Lung (tissue), 12 donors: ENCODE measurements around the gene ARL16. TPM values are rescaled to one million over a fixed set of nuclear protein-coding genes. Genes with fewer than 3 reads are reported as not detected.

Experiments used
- ATAC-seq: fragments of 200-7000 bp; cut with Tn5 transposase; one replicate; pipeline ENCODE4 v1.9.1; 2020; ENCODE audit warnings: moderate number of reproducible peaks; ENCODE audit not compliant: insufficient read depth, low FRiP score
- DNase-seq, 3 donors: peaks; one replicate each; pipeline ENCODE4 v3.0.0-alpha.2; 2013 to 2017
- H3K27ac ChIP-seq, 2 donors: one replicate each; pipeline ENCODE4 v1.5.1; 2013; ENCODE audit warnings: mild to moderate bottlenecking in 2 of 2, moderate library complexity in 2 of 2, control low read depth in 1 of 2, inconsistent platforms in 1 of 2, low read depth in 1 of 2, low read length in 1 of 2
- H3K27me3 ChIP-seq, 3 donors: one replicate each; pipeline ENCODE4 v1.5.1; 2013; ENCODE audit warnings: low read length in 2 of 3; ENCODE audit not compliant: control insufficient read depth in 3 of 3, insufficient read depth in 3 of 3
- H3K36me3 ChIP-seq, 4 donors: one replicate each; pipeline ENCODE4 v1.5.1; 2013; ENCODE audit warnings: low read length in 4 of 4, mild to moderate bottlenecking in 1 of 4, moderate library complexity in 1 of 4; ENCODE audit not compliant: control insufficient read depth in 4 of 4, insufficient read depth in 4 of 4
- H3K4me1 ChIP-seq, 5 donors: one replicate each; pipeline ENCODE4 v1.5.1; 2013; ENCODE audit warnings: low read length in 5 of 5, mild to moderate bottlenecking in 2 of 5, moderate library complexity in 1 of 5; ENCODE audit not compliant: control insufficient read depth in 5 of 5, insufficient read depth in 5 of 5
- H3K4me3 ChIP-seq: one replicate; pipeline ENCODE4 v1.5.1; 2013; ENCODE audit warnings: mild to moderate bottlenecking, control low read depth, moderate library complexity
- H3K9ac ChIP-seq, 2 donors: one replicate each; pipeline ENCODE4 v1.5.1; 2013; ENCODE audit warnings: low read length in 2 of 2, control low read depth in 1 of 2; ENCODE audit not compliant: insufficient read depth in 1 of 2
- H3K9me3 ChIP-seq, 4 donors: one replicate each; pipeline ENCODE4 v1.5.1; 2013; ENCODE audit warnings: low read length in 3 of 4, mild to moderate bottlenecking in 1 of 4, moderate library complexity in 1 of 4; ENCODE audit not compliant: control insufficient read depth in 4 of 4, insufficient read depth in 3 of 4
- WGBS, 2 donors: extraction: QIAGEN DNeasy Blood & Tissue Kit; methylation state at CpG; one replicate each; pipeline ENCODE4 v1.1.7; 2013; 5-methylcytosine and 5-hydroxymethylcytosine counted together
- polyA plus RNA-seq, 2 donors: library from polyadenylated mRNA; stranded (reverse); fragments of 200-250 nt; gene quantifications; one replicate each; pipeline ENCODE4 v1.2.1, GENCODE V29; 2013
- total RNA-seq, 2 donors: library from RNA; depleted of rRNA in 1 of 2; stranded (reverse); fragments of >200 nt in 1 of 2; gene quantifications; one replicate each; pipeline ENCODE4 v1.2.1, GENCODE V29; 2014 to 2021
- TF ChIP-seq, protein P1 (sequence below): IDR thresholded peaks from 2 replicates; pipeline ENCODE4 v1.5.1; 2012; ENCODE audit warnings: mild to moderate bottlenecking; ENCODE audit errors: control extremely low read depth, extremely low read depth
- donor health status: control.
- donor health status: control.
- donor health status: Bipolar disorder and iron deficiency.
- donor health status: healthy.
- donor health status: DM: yes; HTN: yes; CAD: no.

Gene ARL16
- total and polyA plus RNA-seq, 4 donors = 27.4 to 59.5 (median 29.8) TPM

DNA sequence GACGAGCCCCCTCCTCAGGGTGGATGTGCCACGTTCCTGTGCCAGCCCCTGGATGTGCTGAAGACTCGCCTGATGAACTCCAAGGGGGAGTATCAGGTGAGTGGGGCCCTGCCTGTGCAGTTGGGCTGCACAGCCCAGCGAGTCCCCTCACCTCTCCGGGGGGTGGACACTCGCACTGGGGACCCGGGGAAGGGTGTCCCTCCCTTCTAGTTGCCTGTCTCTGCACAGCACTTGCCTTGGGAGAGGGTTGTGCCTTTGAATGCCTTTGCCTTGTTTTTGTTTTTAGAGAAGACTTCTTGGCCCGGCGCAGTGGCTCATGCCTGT lies 34.1 kb upstream of the ARL16 start:
- peaks cover 0 to 21% (median 5%) of the 10 kb centered on the region in 5 donors for H3K4me1 ChIP-seq
- no peak overlapping the region for H3K27ac ChIP-seq
- DNase-seq (no peak), ATAC-seq (no peak)
- peaks cover 0 to 2% (median 0%) of the 10 kb centered on the region in 4 donors for H3K36me3 ChIP-seq
- 97% methylated on average over 9 of the region's 9 CpGs for WGBS, 2 donors
- no peaks in the 10 kb centered on the region for H3K9me3 ChIP-seq
- TF ChIP-seq, protein P1, sequence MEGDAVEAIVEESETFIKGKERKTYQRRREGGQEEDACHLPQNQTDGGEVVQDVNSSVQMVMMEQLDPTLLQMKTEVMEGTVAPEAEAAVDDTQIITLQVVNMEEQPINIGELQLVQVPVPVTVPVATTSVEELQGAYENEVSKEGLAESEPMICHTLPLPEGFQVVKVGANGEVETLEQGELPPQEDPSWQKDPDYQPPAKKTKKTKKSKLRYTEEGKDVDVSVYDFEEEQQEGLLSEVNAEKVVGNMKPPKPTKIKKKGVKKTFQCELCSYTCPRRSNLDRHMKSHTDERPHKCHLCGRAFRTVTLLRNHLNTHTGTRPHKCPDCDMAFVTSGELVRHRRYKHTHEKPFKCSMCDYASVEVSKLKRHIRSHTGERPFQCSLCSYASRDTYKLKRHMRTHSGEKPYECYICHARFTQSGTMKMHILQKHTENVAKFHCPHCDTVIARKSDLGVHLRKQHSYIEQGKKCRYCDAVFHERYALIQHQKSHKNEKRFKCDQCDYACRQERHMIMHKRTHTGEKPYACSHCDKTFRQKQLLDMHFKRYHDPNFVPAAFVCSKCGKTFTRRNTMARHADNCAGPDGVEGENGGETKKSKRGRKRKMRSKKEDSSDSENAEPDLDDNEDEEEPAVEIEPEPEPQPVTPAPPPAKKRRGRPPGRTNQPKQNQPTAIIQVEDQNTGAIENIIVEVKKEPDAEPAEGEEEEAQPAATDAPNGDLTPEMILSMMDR = no peak
- H3K9ac ChIP-seq = no peak overlapping the region
- H3K27me3 ChIP-seq = no peaks in the 10 kb centered on the region
- no peak overlapping the region for H3K4me3 ChIP-seq

DNA sequence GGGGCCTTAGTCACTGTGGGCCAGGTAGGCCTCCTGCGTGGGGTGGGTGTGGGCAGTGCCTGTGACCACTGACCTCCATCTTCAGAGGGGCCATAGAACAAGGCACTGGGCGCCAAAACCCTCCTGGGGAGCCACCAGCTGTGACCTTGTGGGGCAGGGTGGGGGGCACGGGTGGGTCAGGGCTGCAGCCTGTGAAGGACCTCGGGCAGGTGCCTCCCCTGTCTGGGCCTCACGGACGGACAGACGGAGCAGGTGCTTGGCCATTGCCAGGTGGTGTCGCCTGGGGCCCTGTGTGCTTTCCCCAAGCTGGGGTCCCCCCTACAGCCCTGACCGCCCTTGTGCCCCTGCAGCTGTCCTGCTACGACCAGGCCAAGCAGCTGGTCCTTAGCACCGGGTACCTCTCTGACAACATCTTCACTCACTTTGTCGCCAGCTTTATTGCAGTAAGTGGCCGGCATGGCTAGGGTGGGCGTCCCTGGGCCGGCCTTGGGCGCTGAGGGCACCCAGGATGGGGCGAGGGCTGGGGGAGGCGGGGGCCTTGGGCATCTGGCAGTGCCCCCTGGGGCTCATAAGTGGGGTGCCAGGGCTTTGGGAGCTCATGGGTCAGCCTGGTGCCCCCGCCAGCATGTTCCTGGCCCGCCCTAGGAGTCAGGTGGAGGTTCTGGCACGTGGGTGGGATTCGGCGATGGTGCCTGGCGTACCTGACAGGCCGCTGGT lies 33.6 kb upstream of the ARL16 start:
- Histone ChIP-seq H3K36me3 (peaks cover 0 to 2% (median 0%) of the 10 kb centered on the region in 4 donors), H3K4me3 (no peak overlapping the region), H3K4me1 (peaks cover 0 to 21% (median 2%) of the 10 kb centered on the region in 5 donors), H3K27me3 (no peaks in the 10 kb centered on the region), H3K27ac (no peak overlapping the region), H3K9me3 (no peaks in the 10 kb centered on the region), H3K9ac (no peak overlapping the region)
- TF ChIP-seq, protein P1 = no peak
- 96 to 97% methylated on average over 25 of the region's 25 CpGs for WGBS, 2 donors
- no peak for ATAC-seq
- no peak for DNase-seq

DNA sequence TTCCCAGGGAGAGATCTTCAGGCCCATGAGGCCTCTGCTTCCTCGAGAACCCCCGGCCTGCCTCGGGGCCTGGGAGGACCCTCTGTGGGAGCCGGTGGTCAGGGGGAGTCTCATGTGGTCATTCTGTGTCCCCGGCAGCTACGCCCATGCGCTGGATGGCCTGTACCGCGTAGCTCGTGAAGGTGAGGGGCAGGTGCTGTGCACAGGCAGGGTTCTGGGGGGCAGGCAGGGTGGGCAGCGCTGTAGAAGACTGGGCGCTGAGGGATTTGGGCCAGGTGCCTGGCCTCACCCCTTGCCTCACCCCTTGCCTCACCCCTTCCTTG lies 33.0 kb upstream of the ARL16 start:
- 96 to 98% methylated on average over 12 of the region's 12 CpGs for WGBS, 2 donors
- Histone ChIP-seq H3K9ac (no peak overlapping the region), H3K4me3 (no peak overlapping the region), H3K9me3 (no peaks in the 10 kb centered on the region), H3K36me3 (peaks cover 0 to 2% (median 0%) of the 10 kb centered on the region in 4 donors), H3K4me1 (peaks cover 0 to 20% (median 2%) of the 10 kb centered on the region in 5 donors), H3K27me3 (no peaks in the 10 kb centered on the region), H3K27ac (no peak overlapping the region)
- DNase-seq = no peak
- TF ChIP-seq, protein P1 = no peak
- ATAC-seq = no peak
